Spleen (tissue), 7 donors: ENCODE results near the gene CRYBA1.

Experiments
- POLR2A ChIP-seq, 3 donors: fragments of 450-650 bp; IDR thresholded peaks; one replicate each; pipeline ENCODE4 v1.5.1; 2017; ENCODE audit warnings: antibody characterized with exemption in 3 of 3, mild to moderate bottlenecking in 1 of 3
- POLR2AphosphoS5 ChIP-seq, 3 donors: sonication (generic); formaldehyde crosslinking; IDR thresholded peaks; one replicate each; pipeline ENCODE4 v1.5.1; 2017; ENCODE audit warnings: antibody characterized with exemption in 3 of 3
- TF ChIP-seq, protein P1 (sequence below), 11 experiments: fragments of 200-600 bp in 7 of 11; fragments of 450-650 bp in 4 of 11; sonication (generic) in 4 of 11; IDR thresholded peaks in 8 of 11; conservative IDR thresholded peaks in 3 of 11; 1 replicate in 7 of 11; 2 replicates in 4 of 11; pipeline versions ENCODE4 v1.4.0 to v1.8.0; 2016 to 2021; ENCODE audit warnings: antibody characterized with exemption in 11 of 11, inconsistent platforms in 4 of 11, mild to moderate bottlenecking in 1 of 11
- donor health status: DM: no; HTN: no; CAD: no; lungs with moderate emphysema.
- donor health status: DM: no; HTN: no; CAD: no.
- donor health status: DM: no; HTN: no; CAD: no.

DNA sequence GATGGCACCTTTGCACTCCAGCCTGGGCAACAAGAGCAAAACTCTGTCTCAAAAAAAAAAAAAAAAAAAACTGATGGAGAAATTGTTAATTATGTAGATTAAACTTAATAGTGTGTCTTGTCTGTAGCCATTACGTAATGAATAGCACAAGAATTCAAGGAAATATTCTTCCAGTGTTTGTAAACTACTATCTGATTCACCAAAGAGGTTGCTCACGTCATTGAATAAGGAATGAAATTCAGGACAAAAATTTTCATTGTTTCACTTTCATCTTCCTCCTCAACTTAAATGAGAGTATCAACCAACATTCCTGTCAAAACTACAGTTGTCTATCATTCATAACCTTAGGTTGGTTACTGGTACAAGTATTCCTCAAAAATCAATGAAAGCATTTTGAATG is 35.8 kb upstream of the CRYBA1 start:
- TF ChIP-seq, protein P1, sequence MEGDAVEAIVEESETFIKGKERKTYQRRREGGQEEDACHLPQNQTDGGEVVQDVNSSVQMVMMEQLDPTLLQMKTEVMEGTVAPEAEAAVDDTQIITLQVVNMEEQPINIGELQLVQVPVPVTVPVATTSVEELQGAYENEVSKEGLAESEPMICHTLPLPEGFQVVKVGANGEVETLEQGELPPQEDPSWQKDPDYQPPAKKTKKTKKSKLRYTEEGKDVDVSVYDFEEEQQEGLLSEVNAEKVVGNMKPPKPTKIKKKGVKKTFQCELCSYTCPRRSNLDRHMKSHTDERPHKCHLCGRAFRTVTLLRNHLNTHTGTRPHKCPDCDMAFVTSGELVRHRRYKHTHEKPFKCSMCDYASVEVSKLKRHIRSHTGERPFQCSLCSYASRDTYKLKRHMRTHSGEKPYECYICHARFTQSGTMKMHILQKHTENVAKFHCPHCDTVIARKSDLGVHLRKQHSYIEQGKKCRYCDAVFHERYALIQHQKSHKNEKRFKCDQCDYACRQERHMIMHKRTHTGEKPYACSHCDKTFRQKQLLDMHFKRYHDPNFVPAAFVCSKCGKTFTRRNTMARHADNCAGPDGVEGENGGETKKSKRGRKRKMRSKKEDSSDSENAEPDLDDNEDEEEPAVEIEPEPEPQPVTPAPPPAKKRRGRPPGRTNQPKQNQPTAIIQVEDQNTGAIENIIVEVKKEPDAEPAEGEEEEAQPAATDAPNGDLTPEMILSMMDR (IDR thresholded peaks at IDR 0.05 in 8 of 11, conservative IDR thresholded peaks at IDR 0.05 in 3 of 11): no peak
- no peak for TF ChIP-seq POLR2A (IDR thresholded peaks at IDR 0.05)
- no peak for TF ChIP-seq POLR2AphosphoS5 (IDR thresholded peaks at IDR 0.05)
